HL-60 (cell line): ENCODE results near the gene SPHK1.

Experiments used
- DNase-seq, 2 experiments: peaks; one replicate each; pipeline ENCODE4 v3.0.0-alpha.2; 2010 to 2020; ENCODE audit warnings: low read depth in 1 of 2, low spot score in 1 of 2
- H3K27ac ChIP-seq: fragments of 250-450 bp; sonication (Bioruptor Pico); replicated peaks from 2 replicates; pipeline ENCODE4 v1.5.1; 2020; ENCODE audit warnings: mild to moderate bottlenecking, moderate library complexity
- H3K27me3 ChIP-seq: fragments of 250-450 bp; sonication (Bioruptor Pico); 2 replicates; pipeline ENCODE4 v1.5.1; 2021; ENCODE audit warnings: mild to moderate bottlenecking, moderate library complexity; ENCODE audit not compliant: insufficient read depth, poor library complexity, severe bottlenecking
- H3K4me3 ChIP-seq: replicated peaks from 2 replicates; pipeline ENCODE4 v1.5.1; 2011; ENCODE audit warnings: mild to moderate bottlenecking, control low read depth, low read length; ENCODE audit not compliant: insufficient read depth
- GABPA ChIP-seq: IDR thresholded peaks from 2 replicates; pipeline ENCODE4 v1.6.1; 2012; ENCODE audit warnings: low read depth
- POLR2AphosphoS5 ChIP-seq: IDR thresholded peaks from 2 replicates; pipeline ENCODE4 v1.6.1; 2012; ENCODE audit warnings: low read depth
- SPI1 ChIP-seq: IDR thresholded peaks from 2 replicates; pipeline ENCODE4 v1.6.1; 2012; ENCODE audit warnings: low read depth, mild to moderate bottlenecking, borderline replicate concordance
- TF ChIP-seq, protein P1 (sequence below): IDR thresholded peaks from 2 replicates; pipeline ENCODE4 v1.6.1; 2012; ENCODE audit warnings: low read depth; ENCODE audit not compliant: insufficient replicate concordance
- TF ChIP-seq, protein P2 (sequence below): IDR thresholded peaks from one replicate; pipeline ENCODE4 v1.5.1; 2011; ENCODE audit warnings: low read length, control low read depth, inconsistent platforms; ENCODE audit not compliant: insufficient read depth

SPHK1 gene

DNA sequence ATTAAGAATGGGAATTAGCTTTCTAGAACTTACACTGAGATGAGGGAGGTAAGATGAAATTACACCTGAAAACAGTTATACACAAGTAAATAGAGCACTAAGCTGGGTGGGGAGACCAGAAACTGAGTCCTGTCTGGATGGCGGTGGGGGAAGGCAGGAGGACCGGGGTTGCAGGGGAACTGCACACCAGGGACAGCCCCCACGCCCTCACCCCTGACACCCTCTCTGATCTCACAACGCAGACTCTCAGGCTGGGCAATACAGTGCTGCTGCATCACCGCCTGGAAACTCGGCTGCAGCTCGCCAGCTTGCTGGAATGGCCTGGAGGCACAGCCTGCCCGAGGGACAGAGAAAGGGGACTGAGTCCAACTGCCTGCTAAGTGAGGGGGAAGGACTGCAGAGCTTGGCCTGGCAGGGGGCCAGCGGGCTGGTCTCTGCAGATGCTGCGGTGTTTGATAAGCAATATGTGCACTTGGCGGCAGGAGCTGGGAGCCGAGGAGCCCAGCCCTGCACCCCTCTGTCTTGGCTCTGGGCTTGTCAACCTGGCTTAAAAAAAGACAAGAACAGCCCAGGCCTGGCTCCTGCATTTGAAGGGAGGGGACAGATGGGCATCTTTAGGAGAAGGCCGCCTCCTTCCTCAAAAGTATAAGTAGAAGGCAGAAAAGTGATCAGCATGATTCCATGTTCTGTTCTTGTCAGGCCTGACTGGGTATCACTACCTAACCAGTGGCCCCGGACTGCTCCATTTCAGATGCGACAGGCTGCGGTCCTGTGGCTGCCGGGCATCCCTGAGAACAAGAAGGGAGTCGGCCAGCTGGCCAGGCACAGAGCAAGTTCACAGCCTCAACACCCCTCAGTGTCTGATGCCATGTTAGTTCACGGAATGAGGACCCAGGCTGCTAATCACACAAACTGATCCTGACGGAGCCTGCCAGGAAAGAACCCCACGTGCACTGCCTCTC is 30.2 kb downstream of the SPHK1 start:
- no peak overlapping the region for H3K4me3 ChIP-seq
- H3K27ac ChIP-seq: no peak overlapping the region
- no peak for DNase-seq
- H3K27me3 ChIP-seq: no peaks in the 10 kb centered on the region
- no peak for TF ChIP-seq POLR2AphosphoS5
- no peak for TF ChIP-seq SPI1
- TF ChIP-seq, protein P1, sequence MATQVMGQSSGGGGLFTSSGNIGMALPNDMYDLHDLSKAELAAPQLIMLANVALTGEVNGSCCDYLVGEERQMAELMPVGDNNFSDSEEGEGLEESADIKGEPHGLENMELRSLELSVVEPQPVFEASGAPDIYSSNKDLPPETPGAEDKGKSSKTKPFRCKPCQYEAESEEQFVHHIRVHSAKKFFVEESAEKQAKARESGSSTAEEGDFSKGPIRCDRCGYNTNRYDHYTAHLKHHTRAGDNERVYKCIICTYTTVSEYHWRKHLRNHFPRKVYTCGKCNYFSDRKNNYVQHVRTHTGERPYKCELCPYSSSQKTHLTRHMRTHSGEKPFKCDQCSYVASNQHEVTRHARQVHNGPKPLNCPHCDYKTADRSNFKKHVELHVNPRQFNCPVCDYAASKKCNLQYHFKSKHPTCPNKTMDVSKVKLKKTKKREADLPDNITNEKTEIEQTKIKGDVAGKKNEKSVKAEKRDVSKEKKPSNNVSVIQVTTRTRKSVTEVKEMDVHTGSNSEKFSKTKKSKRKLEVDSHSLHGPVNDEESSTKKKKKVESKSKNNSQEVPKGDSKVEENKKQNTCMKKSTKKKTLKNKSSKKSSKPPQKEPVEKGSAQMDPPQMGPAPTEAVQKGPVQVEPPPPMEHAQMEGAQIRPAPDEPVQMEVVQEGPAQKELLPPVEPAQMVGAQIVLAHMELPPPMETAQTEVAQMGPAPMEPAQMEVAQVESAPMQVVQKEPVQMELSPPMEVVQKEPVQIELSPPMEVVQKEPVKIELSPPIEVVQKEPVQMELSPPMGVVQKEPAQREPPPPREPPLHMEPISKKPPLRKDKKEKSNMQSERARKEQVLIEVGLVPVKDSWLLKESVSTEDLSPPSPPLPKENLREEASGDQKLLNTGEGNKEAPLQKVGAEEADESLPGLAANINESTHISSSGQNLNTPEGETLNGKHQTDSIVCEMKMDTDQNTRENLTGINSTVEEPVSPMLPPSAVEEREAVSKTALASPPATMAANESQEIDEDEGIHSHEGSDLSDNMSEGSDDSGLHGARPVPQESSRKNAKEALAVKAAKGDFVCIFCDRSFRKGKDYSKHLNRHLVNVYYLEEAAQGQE: no peak
- TF ChIP-seq, protein P2, sequence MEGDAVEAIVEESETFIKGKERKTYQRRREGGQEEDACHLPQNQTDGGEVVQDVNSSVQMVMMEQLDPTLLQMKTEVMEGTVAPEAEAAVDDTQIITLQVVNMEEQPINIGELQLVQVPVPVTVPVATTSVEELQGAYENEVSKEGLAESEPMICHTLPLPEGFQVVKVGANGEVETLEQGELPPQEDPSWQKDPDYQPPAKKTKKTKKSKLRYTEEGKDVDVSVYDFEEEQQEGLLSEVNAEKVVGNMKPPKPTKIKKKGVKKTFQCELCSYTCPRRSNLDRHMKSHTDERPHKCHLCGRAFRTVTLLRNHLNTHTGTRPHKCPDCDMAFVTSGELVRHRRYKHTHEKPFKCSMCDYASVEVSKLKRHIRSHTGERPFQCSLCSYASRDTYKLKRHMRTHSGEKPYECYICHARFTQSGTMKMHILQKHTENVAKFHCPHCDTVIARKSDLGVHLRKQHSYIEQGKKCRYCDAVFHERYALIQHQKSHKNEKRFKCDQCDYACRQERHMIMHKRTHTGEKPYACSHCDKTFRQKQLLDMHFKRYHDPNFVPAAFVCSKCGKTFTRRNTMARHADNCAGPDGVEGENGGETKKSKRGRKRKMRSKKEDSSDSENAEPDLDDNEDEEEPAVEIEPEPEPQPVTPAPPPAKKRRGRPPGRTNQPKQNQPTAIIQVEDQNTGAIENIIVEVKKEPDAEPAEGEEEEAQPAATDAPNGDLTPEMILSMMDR: no peak
- no peak for TF ChIP-seq GABPA

DNA sequence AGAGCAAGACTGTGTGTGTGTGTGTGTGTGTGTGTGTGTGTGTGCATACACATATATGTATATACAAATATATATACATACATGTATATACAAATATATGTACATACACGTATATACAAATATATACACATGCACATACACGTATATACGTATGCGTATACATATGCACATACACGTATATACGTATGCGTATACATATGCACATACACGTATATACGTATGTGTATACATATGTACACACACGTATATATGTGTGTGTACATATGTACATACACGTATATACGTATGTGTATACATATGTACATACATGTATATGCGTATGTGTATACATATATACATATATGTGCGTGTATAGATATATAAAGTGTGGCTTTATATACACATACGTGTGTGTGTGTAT is 31.4 kb downstream of the SPHK1 start:
- Histone ChIP-seq H3K4me3 (no peak overlapping the region), H3K27me3 (no peaks in the 10 kb centered on the region), H3K27ac (no peak overlapping the region)
- TF ChIP-seq GABPA: no peak
- no peak for TF ChIP-seq SPI1
- TF ChIP-seq, protein P2: no peak
- TF ChIP-seq, protein P1: no peak
- no peak for TF ChIP-seq POLR2AphosphoS5
- no peak for DNase-seq

DNA sequence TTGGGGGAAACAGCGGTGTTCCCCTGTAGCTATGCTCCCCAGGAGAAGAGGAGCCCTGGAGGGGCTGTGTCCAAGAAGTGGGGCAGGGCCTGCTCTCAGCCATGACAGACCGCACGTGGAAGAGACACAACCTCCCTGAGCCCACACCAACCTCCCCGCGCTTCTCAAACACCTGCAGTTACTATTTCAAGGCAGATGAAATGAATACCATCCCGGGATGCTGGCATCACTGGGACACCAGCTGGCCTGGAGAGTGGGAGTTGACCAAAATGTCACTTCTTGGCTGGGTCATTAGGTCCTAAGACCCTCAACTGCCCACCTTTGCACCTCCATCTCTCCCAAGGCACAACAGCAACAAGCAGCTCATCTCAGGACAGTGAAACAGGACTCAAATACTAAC is 32.0 kb downstream of the SPHK1 start:
- no peak for TF ChIP-seq GABPA
- no peak for TF ChIP-seq POLR2AphosphoS5
- TF ChIP-seq SPI1: no peak
- TF ChIP-seq, protein P1: no peak
- TF ChIP-seq, protein P2: no peak
- DNase-seq: no peak
- H3K4me3 ChIP-seq: no peak overlapping the region
- no peak overlapping the region for H3K27ac ChIP-seq
- no peaks in the 10 kb centered on the region for H3K27me3 ChIP-seq
